SKM-1 (cell line): Measurements from ENCODE around the gene CHST14.

Experiments
- DNase-seq: peaks from one replicate; lab custom pipeline; 2025; ENCODE audit not compliant: unreplicated experiment; lab: John Stamatoyannopoulos, UW

CHST14 gene

DNA sequence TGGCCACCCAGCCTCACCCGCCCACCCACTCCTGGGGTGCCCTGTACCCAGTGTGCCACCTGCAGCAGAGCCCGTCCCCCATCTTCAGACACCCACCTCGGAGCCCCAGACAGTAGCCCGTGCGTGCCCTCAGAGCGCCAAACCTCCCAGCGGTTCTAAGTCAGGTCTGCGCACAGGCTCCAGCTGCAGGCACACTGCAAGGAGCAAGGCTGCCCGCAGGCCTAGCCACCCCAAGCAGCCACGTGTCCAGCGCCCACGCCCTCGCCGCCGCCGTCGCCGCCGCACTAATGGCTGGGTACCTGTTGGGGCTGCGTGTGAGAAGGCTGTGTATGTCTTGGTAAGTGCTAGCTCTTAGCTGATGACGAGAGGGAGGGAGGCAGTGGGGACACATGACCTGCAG lies 8.8 kb upstream of the CHST14 start:
- no peak for DNase-seq

- DNase-seq, result no peak
Observed at GRCh38 chr15:40463279-40463678, 7.5 kb upstream of the CHST14 start.

GRCh38 chr15:40463886-40464545 lies 6.8 kb upstream of the CHST14 start:
- no peak for DNase-seq

GRCh38 chr15:40464595-40465185 lies 6.1 kb upstream of the CHST14 start:
- DNase-seq, result no peak

DNA sequence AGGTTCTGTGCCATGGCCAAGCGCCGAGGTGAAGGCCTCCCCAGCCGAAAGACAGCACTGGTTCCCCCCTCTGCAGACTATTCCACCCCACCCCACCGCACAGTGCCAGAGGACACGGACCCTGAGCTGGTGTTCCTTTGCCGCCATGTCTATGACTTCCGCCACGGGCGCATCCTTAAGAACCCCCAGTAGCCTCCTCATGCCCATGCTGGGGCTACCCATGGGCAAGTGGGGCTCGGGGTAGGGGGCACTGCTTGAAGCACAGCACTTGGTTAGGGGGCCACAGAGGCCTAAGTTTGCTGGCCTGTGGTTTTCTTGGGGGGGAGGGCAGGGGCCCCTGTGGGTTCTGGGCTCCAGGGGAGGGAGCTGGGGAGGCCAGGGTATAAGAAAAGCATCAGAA lies 4.8 kb upstream of the CHST14 start:
- DNase-seq, result no peak

GRCh38 chr15:40466426-40467260 lies 4.1 kb upstream of the CHST14 start:
- DNase-seq, result no peak

DNA sequence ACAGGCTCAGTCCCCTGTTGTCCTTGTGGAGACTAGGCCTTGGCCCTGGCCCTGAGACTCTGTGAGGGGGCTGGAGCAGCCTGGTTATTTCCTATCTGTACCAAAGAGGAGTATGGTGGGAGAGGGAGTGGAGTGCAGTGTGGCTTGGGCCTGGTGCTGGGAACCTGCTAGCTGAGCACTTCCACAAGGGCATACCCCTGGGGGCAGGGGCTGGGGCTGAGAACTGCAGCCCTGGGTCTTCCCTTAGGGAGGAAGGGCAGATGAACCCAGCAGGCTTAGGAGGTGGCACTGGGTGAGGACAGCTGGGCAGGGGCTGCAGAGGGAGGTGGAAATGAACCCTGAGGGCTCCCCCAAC lies 3.5 kb upstream of the CHST14 start:
- DNase-seq, result no peak

DNA sequence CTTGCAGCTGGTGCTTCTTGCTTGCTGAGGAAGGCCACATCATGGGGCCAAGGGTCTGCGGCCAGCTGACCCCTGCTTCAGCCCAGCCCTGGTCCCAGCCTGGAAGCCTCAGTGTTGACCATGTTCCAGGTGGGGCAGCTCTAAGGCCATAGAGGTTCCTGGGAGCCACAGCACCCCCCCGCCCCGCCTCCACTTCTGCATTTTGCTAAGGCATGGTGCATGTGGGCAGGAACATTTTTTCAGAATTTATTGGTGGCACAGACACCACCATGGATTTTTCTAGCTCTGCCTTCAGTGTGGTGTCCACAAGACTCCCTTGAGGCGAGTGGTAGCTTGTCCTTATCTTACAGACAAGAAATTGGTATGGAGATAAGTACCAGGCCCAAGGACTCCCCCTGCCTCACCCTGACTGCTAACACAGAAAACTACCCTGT lies 1.9 kb upstream of the CHST14 start:
- DNase-seq, result no peak

DNA sequence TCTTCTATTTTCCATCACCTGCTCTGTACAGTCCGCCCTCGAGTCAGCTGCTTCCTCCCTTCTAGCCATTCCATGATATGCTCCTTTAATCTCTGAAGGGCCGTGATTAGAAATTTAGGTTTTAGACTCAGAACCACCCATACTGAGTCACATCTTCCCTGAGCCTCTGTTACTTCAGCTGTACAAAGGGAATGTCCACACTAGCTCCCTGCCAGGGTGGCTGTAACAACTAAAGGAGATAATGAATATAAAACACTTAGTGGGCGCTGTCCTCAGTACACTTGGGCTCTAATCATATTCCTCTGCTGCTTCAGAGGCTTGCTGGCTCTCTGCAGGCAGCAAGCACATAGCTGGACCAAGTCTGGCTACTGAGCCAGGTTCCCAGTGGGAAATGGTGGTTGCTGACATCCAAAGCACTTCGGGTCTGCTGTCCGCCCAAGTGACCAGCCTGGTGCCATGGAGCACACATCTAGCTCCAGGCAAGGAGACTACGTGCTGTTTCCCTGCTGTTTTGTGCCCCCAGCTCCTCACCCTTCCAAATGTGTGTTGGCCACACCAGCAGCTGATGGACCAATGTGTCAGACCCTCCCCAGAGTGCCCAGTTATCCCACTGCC lies 901 bp upstream of the CHST14 start:
- no peak for DNase-seq

- DNase-seq, result no peak
Observed at GRCh38 chr15:40471105-40471807, 472 bp downstream of the CHST14 start.

DNA sequence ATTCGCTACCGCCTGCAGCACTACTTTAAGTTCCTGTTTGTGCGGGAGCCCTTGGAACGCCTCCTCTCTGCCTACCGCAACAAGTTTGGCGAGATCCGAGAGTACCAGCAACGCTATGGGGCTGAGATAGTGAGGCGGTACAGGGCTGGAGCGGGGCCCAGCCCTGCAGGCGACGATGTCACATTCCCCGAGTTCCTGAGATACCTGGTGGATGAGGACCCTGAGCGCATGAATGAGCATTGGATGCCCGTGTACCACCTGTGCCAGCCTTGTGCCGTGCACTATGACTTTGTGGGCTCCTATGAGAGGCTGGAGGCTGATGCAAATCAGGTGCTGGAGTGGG lies 995 bp downstream of the CHST14 start:
- DNase-seq, result no peak

DNA sequence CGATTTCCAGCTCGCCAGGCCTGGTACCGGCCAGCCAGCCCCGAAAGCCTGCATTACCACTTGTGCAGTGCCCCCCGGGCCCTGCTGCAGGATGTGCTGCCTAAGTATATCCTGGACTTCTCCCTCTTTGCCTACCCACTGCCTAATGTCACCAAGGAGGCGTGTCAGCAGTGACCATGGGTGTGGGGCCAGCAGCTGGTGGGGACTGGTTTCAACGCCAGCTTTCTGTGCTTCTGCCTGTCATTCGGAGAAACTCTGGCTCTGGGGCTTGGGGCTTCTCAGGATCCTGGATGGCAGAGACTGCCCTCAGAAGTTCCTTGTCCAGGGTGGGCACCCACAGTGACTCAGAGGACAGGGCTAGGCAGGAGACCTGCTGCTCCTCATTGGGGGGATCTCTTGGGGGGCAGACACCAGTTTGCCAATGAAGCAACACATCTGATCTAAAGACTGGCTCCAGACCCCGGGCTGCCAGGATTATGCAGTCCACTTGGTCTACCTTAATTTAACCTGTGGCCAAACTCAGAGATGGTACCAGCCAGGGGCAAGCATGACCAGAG lies 1.5 kb downstream of the CHST14 start:
- no peak for DNase-seq

GRCh38 chr15:40474581-40474980 lies 3.8 kb downstream of the CHST14 start:
- DNase-seq, result no peak

GRCh38 chr15:40477642-40478327 lies 7.0 kb downstream of the CHST14 start:
- no peak for DNase-seq

- DNase-seq, result no peak
Observed at GRCh38 chr15:40479024-40479423, 8.2 kb downstream of the CHST14 start.

DNA sequence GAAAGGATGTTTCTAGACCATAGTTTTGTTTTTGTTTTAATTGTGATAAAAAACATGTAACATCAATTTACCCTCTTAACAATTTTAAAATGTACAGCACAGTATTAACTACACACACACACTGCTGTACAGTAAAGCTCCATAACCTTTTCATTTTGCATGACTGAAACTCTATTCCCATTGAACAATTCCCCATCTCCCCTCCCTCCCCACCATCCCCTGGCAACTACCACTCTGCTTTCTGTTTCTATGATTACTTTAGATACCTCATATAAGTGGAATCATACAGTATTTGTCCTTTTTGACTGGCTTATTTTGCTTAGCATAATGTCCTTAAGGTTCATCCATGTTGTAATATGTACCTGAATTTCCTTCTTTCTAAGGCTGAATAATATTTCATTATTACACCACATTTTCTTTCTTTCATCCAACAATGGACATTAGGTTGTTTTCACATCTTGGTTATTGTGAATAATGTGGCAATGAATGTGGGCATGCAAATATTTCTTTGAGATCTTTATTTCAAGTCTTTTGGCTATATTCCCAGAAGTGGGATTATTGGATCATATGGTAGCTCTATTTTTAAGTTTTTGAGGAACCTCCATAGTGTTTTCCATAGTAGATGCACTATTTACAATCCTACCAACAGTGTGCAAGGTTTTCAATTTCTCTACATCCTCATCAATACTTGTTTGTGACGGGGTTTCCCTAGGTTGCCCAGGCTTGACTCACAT lies 10.7 kb downstream of the CHST14 start:
- DNase-seq, result no peak

DNA sequence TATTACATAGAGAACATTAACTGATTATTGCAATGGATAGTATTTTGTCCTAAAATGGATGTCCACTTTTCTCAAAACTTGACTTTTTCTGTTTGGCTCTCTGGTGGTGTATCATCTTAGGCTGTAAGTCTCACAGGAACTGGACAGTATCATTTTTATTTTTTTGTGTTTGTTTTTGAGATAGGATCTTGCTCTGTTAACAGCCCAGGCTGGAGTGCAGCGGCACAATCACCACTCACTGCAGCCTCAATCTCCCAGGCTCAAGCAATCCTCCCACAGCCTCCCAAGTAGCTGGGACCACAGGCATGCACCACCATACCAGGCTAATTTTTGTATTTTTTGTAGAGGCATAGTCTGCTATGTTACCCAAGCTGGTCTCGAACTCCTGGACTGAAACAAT lies 13.1 kb downstream of the CHST14 start:
- no peak for DNase-seq

- DNase-seq, result no peak
Observed at GRCh38 chr15:40486066-40486770, 15.4 kb downstream of the CHST14 start.
